K562 (cell line): Measurements from ENCODE around the gene ABCA4. TPM values are rescaled to one million over a fixed set of nuclear protein-coding genes. Genes with fewer than 3 reads are reported as not detected.
A peak's percentile ranks its signal among the peaks of the same experiment; 100 is the strongest.

Experiments
- ATF3 ChIP-seq, 2 experiments: fragments of 450-650 bp in 1 of 2; sonication (generic) in 1 of 2; formaldehyde crosslinking in 1 of 2; IDR thresholded peaks in 1 of 2; conservative IDR thresholded peaks in 1 of 2; 2 replicates each; pipeline versions ENCODE4 v1.6.1 to v1.8.1; 2016 to 2023; ENCODE audit warnings: mild to moderate bottlenecking in 2 of 2, moderate library complexity in 2 of 2, inconsistent platforms in 1 of 2, missing genetic modification reagents in 1 of 2
- ATF4 ChIP-seq: fragments of 450-650 bp; formaldehyde crosslinking; IDR thresholded peaks from 2 replicates; pipeline ENCODE4 v1.4.0; 2022; ENCODE audit warnings: mild to moderate bottlenecking, moderate library complexity
- CC2D1A ChIP-seq: fragments of 450-650 bp; IDR thresholded peaks from 2 replicates; pipeline ENCODE4 v1.6.1; 2017; ENCODE audit warnings: mild to moderate bottlenecking
- CREB1 ChIP-seq, 2 experiments: sonication (generic) in 1 of 2; formaldehyde crosslinking in 1 of 2; IDR thresholded peaks; 2 replicates each; pipeline versions ENCODE4 v1.6.1 to v1.8.0; 2012 to 2022; ENCODE audit warnings: inconsistent platforms in 1 of 2, mild to moderate bottlenecking in 1 of 2, missing genetic modification reagents in 1 of 2, moderate library complexity in 1 of 2
- EWSR1 ChIP-seq: fragments of 450-650 bp; IDR thresholded peaks from 2 replicates; pipeline ENCODE4 v1.6.1; 2018; ENCODE audit warnings: borderline replicate concordance, mild to moderate bottlenecking, low read depth, moderate library complexity; ENCODE audit not compliant: partially characterized antibody
- MLX ChIP-seq, 2 experiments: fragments of 450-650 bp in 1 of 2; sonication (generic) in 1 of 2; formaldehyde crosslinking; conservative IDR thresholded peaks; 2 replicates each; pipeline versions ENCODE4 v1.4.0 to v1.8.1; 2020 to 2022; ENCODE audit warnings: mild to moderate bottlenecking in 1 of 2, missing genetic modification reagents in 1 of 2
- RAD51 ChIP-seq: fragments of 450-650 bp; IDR thresholded peaks from 2 replicates; pipeline ENCODE4 v1.7.1; 2016; ENCODE audit warnings: low read depth, mild to moderate bottlenecking, borderline replicate concordance
- SNRNP70 ChIP-seq: fragments of 200-400 bp; formaldehyde crosslinking; optimal IDR thresholded peaks from 2 replicates; pipeline ENCODE3; 2017; ENCODE audit warnings: low read depth, low read length
- TRIM28 ChIP-seq: fragments of 450-650 bp; IDR thresholded peaks from 2 replicates; pipeline ENCODE4 v1.6.1; 2017
- U2AF1 ChIP-seq: fragments of 200-400 bp; formaldehyde crosslinking; optimal IDR thresholded peaks from 2 replicates; pipeline ENCODE3; 2017; ENCODE audit warnings: mild to moderate bottlenecking, low read depth, low read length, moderate library complexity
- ZNF12 ChIP-seq: sonication (generic); formaldehyde crosslinking; IDR thresholded peaks from 2 replicates; pipeline ENCODE4 v1.4.0; 2020; ENCODE audit warnings: mild to moderate bottlenecking, missing genetic modification reagents
- ZNF253 ChIP-seq: fragments of 250-450 bp; sonication (Bioruptor Pico); conservative IDR thresholded peaks from 2 replicates; pipeline ENCODE4 v1.6.1; 2021; ENCODE audit warnings: mild to moderate bottlenecking
- polyA plus RNA-seq, 8 experiments: library from polyadenylated mRNA; depleted of rRNA in 4 of 8; stranded (reverse) in 5 of 8; unstranded in 3 of 8; fragments of >200 nt; fragmentation: Nextera tagmentation in 2 of 8; fragmentation: Illumina TruSeq in 1 of 8; extraction: Ambion mirVana in 2 of 8; extraction: Trizol in 1 of 8; gene quantifications; 2 replicates each; pipeline versions ENCODE4 v1.2.1 to v1.2.3, GENCODE V29; 2011 to 2014; ENCODE audit warnings: inconsistent platforms in 1 of 8, missing spikeins in 1 of 8
- total RNA-seq, 7 experiments: library from RNA; depleted of rRNA in 6 of 7; stranded (reverse); fragments of >200 nt in 6 of 7; fragmentation: Illumina TruSeq in 2 of 7; extraction: Trizol in 2 of 7; gene quantifications; 2 replicates each; pipeline versions ENCODE4 v1.2.1 to v1.2.3, GENCODE V29; 2011 to 2021; ENCODE audit warnings: low replicate concordance in 1 of 7
- TF ChIP-seq, protein P1 (sequence below): fragments of 450-650 bp; formaldehyde crosslinking; IDR thresholded peaks from 2 replicates; pipeline ENCODE4 v1.4.0; 2020; ENCODE audit warnings: mild to moderate bottlenecking, mixed read lengths
- TF ChIP-seq, protein P2 (sequence below): fragments of 450-650 bp; IDR thresholded peaks from 2 replicates; pipeline ENCODE4 v1.6.1; 2016; ENCODE audit warnings: low read depth, mild to moderate bottlenecking, moderate library complexity
- TF ChIP-seq, protein P3 (sequence below): fragments of 450-650 bp; conservative IDR thresholded peaks from 2 replicates; pipeline ENCODE4 v1.6.1; 2016; ENCODE audit warnings: missing genetic modification characterization, low read depth, mild to moderate bottlenecking, control low read depth, missing compliant biosample characterization
- TF ChIP-seq, protein P4 (sequence below): sonication (generic); formaldehyde crosslinking; IDR thresholded peaks from 2 replicates; pipeline ENCODE4 v1.8.1; 2023; ENCODE audit warnings: mild to moderate bottlenecking, missing genetic modification reagents

Gene ABCA4
- total and polyA plus RNA-seq, 9 of the 15 experiments (the other 6 are each of a cell fraction or from before 2014, with no cell fraction given): 0.01 to 0.04 TPM; not detected in 7

- TF ChIP-seq ATF3 (IDR thresholded peaks at IDR 0.05) (no peak), ATF3 (CRISPR knock-in tag; conservative IDR thresholded peaks at IDR 0.05) (no peak), ATF4 (CRISPR knock-in tag) (0 out of 2 replicates have a peak, but pooled peaks have one; percentile 7), CC2D1A (peak; percentile 52; the same call in 1 of the 2 replicates), RAD51 (peak; percentile 89), ZNF12 (CRISPR knock-in tag) (no peak), ZNF253 (CRISPR knock-in tag) (no peak), SNRNP70 (no peak), EWSR1 (no peak), CREB1 (IDR thresholded peaks at IDR 0.05) (no peak), CREB1 (CRISPR knock-in tag; IDR thresholded peaks at IDR 0.05) (no peak), U2AF1 (no peak), TRIM28 (no peak), MLX (CRISPR knock-in tag; conservative IDR thresholded peaks at IDR 0.05) (no peak)
- TF ChIP-seq, protein P1, sequence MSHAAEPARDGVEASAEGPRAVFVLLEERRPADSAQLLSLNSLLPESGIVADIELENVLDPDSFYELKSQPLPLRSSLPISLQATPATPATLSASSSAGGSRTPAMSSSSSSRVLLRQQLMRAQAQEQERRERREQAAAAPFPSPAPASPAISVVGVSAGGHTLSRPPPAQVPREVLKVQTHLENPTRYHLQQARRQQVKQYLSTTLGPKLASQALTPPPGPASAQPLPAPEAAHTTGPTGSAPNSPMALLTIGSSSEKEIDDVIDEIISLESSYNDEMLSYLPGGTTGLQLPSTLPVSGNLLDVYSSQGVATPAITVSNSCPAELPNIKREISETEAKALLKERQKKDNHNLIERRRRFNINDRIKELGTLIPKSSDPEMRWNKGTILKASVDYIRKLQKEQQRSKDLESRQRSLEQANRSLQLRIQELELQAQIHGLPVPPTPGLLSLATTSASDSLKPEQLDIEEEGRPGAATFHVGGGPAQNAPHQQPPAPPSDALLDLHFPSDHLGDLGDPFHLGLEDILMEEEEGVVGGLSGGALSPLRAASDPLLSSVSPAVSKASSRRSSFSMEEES (CRISPR knock-in tag): peak; percentile 91
- TF ChIP-seq, protein P2, sequence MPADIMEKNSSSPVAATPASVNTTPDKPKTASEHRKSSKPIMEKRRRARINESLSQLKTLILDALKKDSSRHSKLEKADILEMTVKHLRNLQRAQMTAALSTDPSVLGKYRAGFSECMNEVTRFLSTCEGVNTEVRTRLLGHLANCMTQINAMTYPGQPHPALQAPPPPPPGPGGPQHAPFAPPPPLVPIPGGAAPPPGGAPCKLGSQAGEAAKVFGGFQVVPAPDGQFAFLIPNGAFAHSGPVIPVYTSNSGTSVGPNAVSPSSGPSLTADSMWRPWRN: no peak
- TF ChIP-seq, protein P3, sequence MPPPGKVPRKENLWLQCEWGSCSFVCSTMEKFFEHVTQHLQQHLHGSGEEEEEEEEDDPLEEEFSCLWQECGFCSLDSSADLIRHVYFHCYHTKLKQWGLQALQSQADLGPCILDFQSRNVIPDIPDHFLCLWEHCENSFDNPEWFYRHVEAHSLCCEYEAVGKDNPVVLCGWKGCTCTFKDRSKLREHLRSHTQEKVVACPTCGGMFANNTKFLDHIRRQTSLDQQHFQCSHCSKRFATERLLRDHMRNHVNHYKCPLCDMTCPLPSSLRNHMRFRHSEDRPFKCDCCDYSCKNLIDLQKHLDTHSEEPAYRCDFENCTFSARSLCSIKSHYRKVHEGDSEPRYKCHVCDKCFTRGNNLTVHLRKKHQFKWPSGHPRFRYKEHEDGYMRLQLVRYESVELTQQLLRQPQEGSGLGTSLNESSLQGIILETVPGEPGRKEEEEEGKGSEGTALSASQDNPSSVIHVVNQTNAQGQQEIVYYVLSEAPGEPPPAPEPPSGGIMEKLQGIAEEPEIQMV: peak; percentile 78; the same call in 1 of the 2 replicates
- TF ChIP-seq, protein P4, sequence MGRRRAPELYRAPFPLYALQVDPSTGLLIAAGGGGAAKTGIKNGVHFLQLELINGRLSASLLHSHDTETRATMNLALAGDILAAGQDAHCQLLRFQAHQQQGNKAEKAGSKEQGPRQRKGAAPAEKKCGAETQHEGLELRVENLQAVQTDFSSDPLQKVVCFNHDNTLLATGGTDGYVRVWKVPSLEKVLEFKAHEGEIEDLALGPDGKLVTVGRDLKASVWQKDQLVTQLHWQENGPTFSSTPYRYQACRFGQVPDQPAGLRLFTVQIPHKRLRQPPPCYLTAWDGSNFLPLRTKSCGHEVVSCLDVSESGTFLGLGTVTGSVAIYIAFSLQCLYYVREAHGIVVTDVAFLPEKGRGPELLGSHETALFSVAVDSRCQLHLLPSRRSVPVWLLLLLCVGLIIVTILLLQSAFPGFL: no peak
These were observed 75.4 kb downstream of the ABCA4 start (continued) for GRCh38 chr1:94045465-94046056.
